ENCODE results near the gene DSCAML1.

GRCh38 chr11:117384045-117384444 lies 413.0 kb downstream of the DSCAML1 start:
- TF ChIP-seq CTCF (IDR thresholded peaks at IDR 0.05): no peak
- TF ChIP-seq EP300 (IDR thresholded peaks at IDR 0.05): no peak
